NCI-H2107 treated with DMSO at 0.1 percent for 48 hours (cell line): ENCODE results near the gene RASL12.
"Not testable (repeated sequence)": the region's sequence is repeated elsewhere in the genome, so short reads cannot be mapped to it uniquely, and the experiment has no call there.

Source experiments
- DNase-seq: peaks from one replicate; lab custom pipeline; 2025; ENCODE audit not compliant: unreplicated experiment; lab: John Stamatoyannopoulos, UW

Gene RASL12

GRCh38 chr15:65057549-65057940 is 10.2 kb downstream of the RASL12 start:
- DNase-seq: no peak

- DNase-seq: no peak
Observed at GRCh38 chr15:65056868-65057548, 10.8 kb downstream of the RASL12 start.

GRCh38 chr15:65056106-65056505 is 11.7 kb downstream of the RASL12 start:
- DNase-seq: no peak

- no peak for DNase-seq
Observed at GRCh38 chr15:65055201-65055870, 12.5 kb downstream of the RASL12 start.

- DNase-seq: peak; percentile 2
Observed at GRCh38 chr15:65054333-65055200, 13.2 kb downstream of the RASL12 start.

- DNase-seq: no peak
Observed at GRCh38 chr15:65052956-65053355, 14.8 kb downstream of the RASL12 start.

GRCh38 chr15:65051266-65051665 is 16.5 kb downstream of the RASL12 start:
- DNase-seq: no peak

GRCh38 chr15:65050270-65050669 is 17.5 kb downstream of the RASL12 start:
- DNase-seq: no peak

- DNase-seq: peak; percentile 49
Observed at GRCh38 chr15:65049418-65049840, 18.4 kb downstream of the RASL12 start.

GRCh38 chr15:65048241-65048640 is 19.6 kb downstream of the RASL12 start:
- no peak for DNase-seq

- no peak for DNase-seq
Observed at GRCh38 chr15:65044724-65045481, 22.9 kb downstream of the RASL12 start, which contains the start of gene SLC51B. SLC51B (plus strand) TSS chr15:65045387; CDS start chr15:65050005, 4,618 bp downstream.

- not testable (repeated sequence) for DNase-seq
Observed at GRCh38 chr15:65044218-65044617, 23.6 kb downstream of the RASL12 start.

GRCh38 chr15:65042776-65043327 is 24.9 kb downstream of the RASL12 start:
- DNase-seq: no peak

GRCh38 chr15:65041787-65042186 is 26.0 kb downstream of the RASL12 start:
- DNase-seq: no peak

GRCh38 chr15:65040461-65040860 is 27.3 kb downstream of the RASL12 start:
- DNase-seq: no peak

GRCh38 chr15:65038836-65039235 is 29.0 kb downstream of the RASL12 start:
- no peak for DNase-seq

GRCh38 chr15:65038428-65038827 is 29.4 kb downstream of the RASL12 start:
- no peak for DNase-seq

- DNase-seq: no peak
Observed at GRCh38 chr15:65037309-65037708, 30.5 kb downstream of the RASL12 start.

- no peak for DNase-seq
Observed at GRCh38 chr15:65034719-65035118, 33.1 kb downstream of the RASL12 start.

- DNase-seq: peak; percentile 21
Observed at GRCh38 chr15:65033659-65034269, 34.0 kb downstream of the RASL12 start.
